Uterus (tissue), 2 donors: ENCODE data around the gene ZBP1.

Experiments used
- POLR2A ChIP-seq, 2 donors: fragments of 450-650 bp; IDR thresholded peaks; one replicate each; pipeline ENCODE4 v1.6.1; 2016; ENCODE audit warnings: antibody characterized with exemption in 2 of 2, mild to moderate bottlenecking in 1 of 2, moderate library complexity in 1 of 2
- TF ChIP-seq, protein P1 (sequence below), 4 experiments: fragments of 200-600 bp in 2 of 4; fragments of 450-650 bp in 2 of 4; sonication (generic) in 2 of 4; IDR thresholded peaks; one replicate each; pipeline ENCODE4 v1.5.1; 2016 to 2019; ENCODE audit warnings: antibody characterized with exemption in 4 of 4, mild to moderate bottlenecking in 2 of 4, moderate library complexity in 1 of 4

DNA sequence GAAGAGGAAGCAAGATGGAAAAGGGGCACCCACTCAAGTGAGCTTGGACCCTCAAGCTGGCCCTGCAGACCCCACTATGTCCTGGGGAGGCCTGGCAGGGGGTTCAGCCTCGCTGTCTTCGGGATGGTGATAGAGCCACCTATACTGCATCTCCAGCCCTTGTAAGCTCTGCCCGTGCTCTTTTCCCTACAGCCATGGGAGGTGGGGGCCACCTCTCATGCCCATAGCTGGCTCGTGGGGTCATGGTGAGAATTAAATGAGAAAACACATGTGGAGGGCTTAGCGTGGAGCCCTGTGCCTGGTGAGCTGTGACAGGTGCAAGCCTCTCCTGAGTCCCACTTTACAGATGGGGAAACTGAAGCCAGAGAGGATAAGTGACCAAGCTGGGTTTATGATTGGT, 31.6 kb downstream of the ZBP1 start:
- TF ChIP-seq POLR2A (IDR thresholded peaks at IDR 0.05) = no peak
- TF ChIP-seq, protein P1, sequence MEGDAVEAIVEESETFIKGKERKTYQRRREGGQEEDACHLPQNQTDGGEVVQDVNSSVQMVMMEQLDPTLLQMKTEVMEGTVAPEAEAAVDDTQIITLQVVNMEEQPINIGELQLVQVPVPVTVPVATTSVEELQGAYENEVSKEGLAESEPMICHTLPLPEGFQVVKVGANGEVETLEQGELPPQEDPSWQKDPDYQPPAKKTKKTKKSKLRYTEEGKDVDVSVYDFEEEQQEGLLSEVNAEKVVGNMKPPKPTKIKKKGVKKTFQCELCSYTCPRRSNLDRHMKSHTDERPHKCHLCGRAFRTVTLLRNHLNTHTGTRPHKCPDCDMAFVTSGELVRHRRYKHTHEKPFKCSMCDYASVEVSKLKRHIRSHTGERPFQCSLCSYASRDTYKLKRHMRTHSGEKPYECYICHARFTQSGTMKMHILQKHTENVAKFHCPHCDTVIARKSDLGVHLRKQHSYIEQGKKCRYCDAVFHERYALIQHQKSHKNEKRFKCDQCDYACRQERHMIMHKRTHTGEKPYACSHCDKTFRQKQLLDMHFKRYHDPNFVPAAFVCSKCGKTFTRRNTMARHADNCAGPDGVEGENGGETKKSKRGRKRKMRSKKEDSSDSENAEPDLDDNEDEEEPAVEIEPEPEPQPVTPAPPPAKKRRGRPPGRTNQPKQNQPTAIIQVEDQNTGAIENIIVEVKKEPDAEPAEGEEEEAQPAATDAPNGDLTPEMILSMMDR (IDR thresholded peaks at IDR 0.05) = no peak
